Ectodermal cell (in vitro differentiated cells): Measurements from ENCODE around the gene ATXN7L1.

ENCODE experiments used
- H3K27ac ChIP-seq: 2 replicates; pipeline ENCODE4 v1.7.0; 2013; ENCODE audit warnings: mild to moderate bottlenecking, low read depth, low read length; ENCODE audit not compliant: insufficient read depth, poor library complexity, severe bottlenecking
- H3K27me3 ChIP-seq: 2 replicates; pipeline ENCODE4 v1.7.0; 2013; ENCODE audit warnings: mild to moderate bottlenecking, low read length; ENCODE audit not compliant: insufficient read depth, control insufficient read depth, poor library complexity, severe bottlenecking
- H3K36me3 ChIP-seq: one replicate; pipeline ENCODE4 v1.7.0; 2013; ENCODE audit warnings: low read length; ENCODE audit not compliant: control insufficient read depth, insufficient read depth
- H3K4me1 ChIP-seq: one replicate; pipeline ENCODE4 v1.7.0; 2013; ENCODE audit warnings: low read length; ENCODE audit not compliant: control insufficient read depth, insufficient read depth
- H3K4me3 ChIP-seq: 2 replicates; pipeline ENCODE4 v1.7.0; 2013; ENCODE audit warnings: low read depth, low read length, control low read depth; ENCODE audit not compliant: insufficient read depth
- H3K9me3 ChIP-seq: 2 replicates; pipeline ENCODE4 v1.7.0; 2013; ENCODE audit warnings: mild to moderate bottlenecking, low read length, moderate library complexity; ENCODE audit not compliant: control insufficient read depth
- WGBS, 2 experiments: methylation state at CpG; one replicate each; pipeline ENCODE4 v1.1.7; 2013; ENCODE audit warnings: missing lambda C conversion rate in 2 of 2; 5-methylcytosine and 5-hydroxymethylcytosine counted together

Gene ATXN7L1

DNA sequence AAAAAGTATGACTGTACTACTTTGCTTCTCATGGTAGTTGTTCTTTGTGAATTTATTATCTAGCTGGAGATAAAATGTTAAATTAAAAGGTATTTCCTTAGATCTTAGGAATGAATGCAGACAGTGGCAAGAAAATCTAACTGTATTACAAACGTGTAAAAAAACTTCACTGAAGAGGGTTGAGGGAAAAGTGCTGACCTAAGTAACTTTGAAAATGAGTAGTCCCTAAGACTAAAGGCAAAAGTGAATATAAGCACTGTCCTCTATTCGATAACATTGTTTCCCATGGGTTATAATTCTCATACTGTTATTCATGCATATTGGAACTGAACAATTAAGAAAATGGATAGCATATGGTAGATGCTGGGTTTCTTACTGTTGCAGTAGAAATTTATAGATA, 148.4 kb downstream of the ATXN7L1 start:
- H3K27ac ChIP-seq: no peak overlapping the region
- H3K4me1 ChIP-seq: no peaks in the 10 kb centered on the region
- H3K9me3 ChIP-seq: no peaks in the 10 kb centered on the region
- H3K27me3 ChIP-seq: no peaks in the 10 kb centered on the region
- WGBS, 2 experiments: 90 to 98% methylated on average over 2 of the region's 2 CpGs
- no peak overlapping the region for H3K4me3 ChIP-seq
- H3K36me3 ChIP-seq: no peaks in the 10 kb centered on the region

DNA sequence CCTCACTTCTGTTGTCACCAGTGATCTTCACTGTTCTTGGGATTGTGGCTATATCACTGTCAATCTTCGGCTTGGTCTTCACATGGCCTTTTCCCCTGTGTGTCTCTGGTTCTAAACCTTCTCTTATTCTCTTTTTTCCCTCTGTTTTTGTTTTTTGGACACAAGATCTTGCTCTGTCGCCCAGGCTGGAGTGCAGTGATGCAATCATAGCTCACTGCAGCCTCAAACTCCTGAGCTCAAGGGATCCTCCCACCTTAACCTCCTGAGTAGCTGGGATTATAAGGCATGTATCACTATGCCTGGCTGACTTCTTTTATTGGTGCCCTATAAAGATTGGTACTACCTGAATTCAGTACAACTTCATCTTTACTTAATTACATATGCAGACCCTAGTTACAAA, 151.7 kb downstream of the ATXN7L1 start:
- H3K4me3 ChIP-seq: no peak overlapping the region
- no peaks in the 10 kb centered on the region for H3K4me1 ChIP-seq
- no peaks in the 10 kb centered on the region for H3K27me3 ChIP-seq
- H3K27ac ChIP-seq: no peak overlapping the region
- WGBS, 2 experiments: 92 to 96% methylated on average over 2 of the region's 2 CpGs
- H3K36me3 ChIP-seq: no peaks in the 10 kb centered on the region
- H3K9me3 ChIP-seq: no peaks in the 10 kb centered on the region

GRCh38 chr7:105723572-105723971, 152.8 kb downstream of the ATXN7L1 start:
- Histone ChIP-seq H3K9me3 (no peaks in the 10 kb centered on the region), H3K4me3 (no peak overlapping the region), H3K36me3 (no peaks in the 10 kb centered on the region), H3K27ac (no peak overlapping the region), H3K27me3 (no peaks in the 10 kb centered on the region), H3K4me1 (no peaks in the 10 kb centered on the region)
- 62 to 65% methylated on average over 5 of the region's 5 CpGs for WGBS, 2 experiments

- 78 to 79% methylated on average over 5 of the region's 5 CpGs for WGBS, 2 experiments
- H3K4me3 ChIP-seq: no peak overlapping the region
- H3K4me1 ChIP-seq: no peaks in the 10 kb centered on the region
- H3K27ac ChIP-seq: no peak overlapping the region
- no peaks in the 10 kb centered on the region for H3K27me3 ChIP-seq
- H3K36me3 ChIP-seq: no peaks in the 10 kb centered on the region
- H3K9me3 ChIP-seq: no peaks in the 10 kb centered on the region
Measured at GRCh38 chr7:105721571-105722104, 154.8 kb downstream of the ATXN7L1 start.

DNA sequence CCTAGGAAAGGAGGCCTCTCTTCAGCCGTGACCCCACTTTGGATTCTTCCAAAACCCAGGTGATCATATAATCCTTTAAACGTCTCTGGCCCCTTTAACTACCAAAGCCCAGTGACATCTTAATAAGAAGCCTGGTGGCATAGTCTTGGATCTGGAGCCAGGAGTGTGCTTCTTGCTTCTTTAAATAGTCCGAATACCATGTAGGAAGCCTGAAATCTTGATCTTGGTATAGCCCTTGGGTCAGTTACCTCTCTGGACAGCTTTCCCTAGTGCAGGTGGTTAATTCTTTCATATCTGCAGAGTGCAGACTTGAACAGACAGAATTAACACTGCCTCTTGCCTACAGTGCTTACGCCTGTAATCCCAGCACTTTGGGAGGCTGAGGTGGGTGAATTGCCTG, 156.5 kb downstream of the ATXN7L1 start:
- Histone ChIP-seq H3K4me1 (no peaks in the 10 kb centered on the region), H3K27ac (no peak overlapping the region), H3K9me3 (no peaks in the 10 kb centered on the region), H3K36me3 (no peaks in the 10 kb centered on the region), H3K4me3 (no peak overlapping the region), H3K27me3 (no peaks in the 10 kb centered on the region)
- 67 to 78% methylated on average over 4 of the region's 4 CpGs for WGBS, 2 experiments

DNA sequence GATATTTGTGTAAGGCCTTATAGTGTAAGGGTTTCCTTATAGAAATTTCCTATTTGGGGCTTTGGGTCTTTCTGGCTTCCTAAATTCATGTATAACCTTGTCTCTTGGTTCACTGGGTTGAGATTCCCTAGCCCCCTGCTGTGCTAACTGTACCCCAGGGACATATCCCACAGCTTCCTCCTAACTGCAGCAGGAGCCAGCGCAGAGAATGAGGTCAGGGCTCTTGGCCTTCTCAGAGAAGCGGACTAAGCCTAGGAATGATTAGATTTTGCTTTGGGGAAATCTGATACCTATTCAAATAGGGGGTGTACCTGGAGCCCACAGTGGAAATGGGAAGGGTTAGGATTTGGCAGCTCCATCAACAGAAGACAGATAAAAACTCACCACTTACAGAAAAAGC, 157.0 kb downstream of the ATXN7L1 start:
- H3K9me3 ChIP-seq: no peaks in the 10 kb centered on the region
- WGBS, 2 experiments: 66 to 73% methylated on average over 2 of the region's 2 CpGs
- no peaks in the 10 kb centered on the region for H3K27me3 ChIP-seq
- no peak overlapping the region for H3K4me3 ChIP-seq
- no peaks in the 10 kb centered on the region for H3K4me1 ChIP-seq
- no peak overlapping the region for H3K27ac ChIP-seq
- no peaks in the 10 kb centered on the region for H3K36me3 ChIP-seq

- 93% methylated on average over 4 of the region's 4 CpGs for WGBS, 2 experiments
- no peak overlapping the region for H3K27ac ChIP-seq
- H3K27me3 ChIP-seq: no peaks in the 10 kb centered on the region
Measured at GRCh38 chr7:105718511-105718925, 157.9 kb downstream of the ATXN7L1 start.

GRCh38 chr7:105715528-105715927, 160.9 kb downstream of the ATXN7L1 start:
- Histone ChIP-seq H3K4me3 (no peak overlapping the region), H3K36me3 (peaks cover 9% of the 10 kb centered on the region), H3K27ac (no peak overlapping the region), H3K27me3 (no peaks in the 10 kb centered on the region), H3K4me1 (no peaks in the 10 kb centered on the region), H3K9me3 (no peaks in the 10 kb centered on the region)

More at GRCh38 chr7:105718511-105718925, 157.9 kb downstream of the ATXN7L1 start:
- Histone ChIP-seq H3K9me3 (no peaks in the 10 kb centered on the region), H3K36me3 (no peaks in the 10 kb centered on the region), H3K4me1 (no peaks in the 10 kb centered on the region), H3K4me3 (no peak overlapping the region)

DNA sequence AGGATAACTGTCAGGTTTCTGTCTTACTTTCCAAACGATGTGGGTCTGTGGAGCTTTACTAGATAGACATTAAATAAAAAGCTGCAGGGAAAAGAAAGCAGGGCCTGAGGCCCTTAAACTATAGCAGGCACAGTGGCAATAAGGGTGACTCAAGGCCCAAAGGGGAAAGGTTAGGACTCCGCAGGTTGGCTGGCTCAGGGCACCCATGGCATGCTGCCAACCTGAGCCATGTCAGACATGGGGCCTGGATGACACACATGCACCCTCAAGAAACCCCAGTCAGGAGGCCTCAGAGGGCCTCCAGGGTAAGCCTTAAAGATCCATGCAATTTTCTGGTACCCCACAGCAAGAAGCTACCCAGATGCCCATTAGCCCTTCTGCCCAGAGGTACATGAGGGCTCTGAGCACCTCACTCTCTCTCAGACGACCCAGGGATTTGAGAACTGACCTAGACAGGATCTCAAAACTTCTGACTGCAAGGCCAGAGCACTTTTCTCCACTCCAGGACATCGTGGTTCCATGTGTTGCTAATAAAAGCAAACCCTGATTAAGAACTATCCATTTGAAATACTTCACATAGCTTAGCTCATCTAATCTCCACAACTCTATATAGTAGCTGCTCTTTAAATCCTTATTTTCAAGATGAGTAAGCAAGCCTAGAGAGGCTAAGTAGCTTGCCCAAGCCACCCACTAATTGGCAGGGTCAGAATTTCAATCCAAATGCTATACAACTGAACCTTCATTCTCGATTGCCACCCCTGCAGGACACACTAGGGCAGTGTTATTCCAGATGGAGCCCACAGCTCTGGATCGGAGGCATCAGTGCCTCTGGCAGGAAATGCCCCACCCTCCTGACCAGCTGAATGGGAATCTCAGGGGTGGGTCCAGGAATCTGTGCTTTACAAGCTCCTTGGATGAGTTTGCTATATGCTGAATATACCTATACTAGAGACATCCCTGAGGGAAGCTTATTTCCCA, 162.6 kb downstream of the ATXN7L1 start:
- Histone ChIP-seq H3K9me3 (no peaks in the 10 kb centered on the region), H3K36me3 (peaks cover 9% of the 10 kb centered on the region)

DNA sequence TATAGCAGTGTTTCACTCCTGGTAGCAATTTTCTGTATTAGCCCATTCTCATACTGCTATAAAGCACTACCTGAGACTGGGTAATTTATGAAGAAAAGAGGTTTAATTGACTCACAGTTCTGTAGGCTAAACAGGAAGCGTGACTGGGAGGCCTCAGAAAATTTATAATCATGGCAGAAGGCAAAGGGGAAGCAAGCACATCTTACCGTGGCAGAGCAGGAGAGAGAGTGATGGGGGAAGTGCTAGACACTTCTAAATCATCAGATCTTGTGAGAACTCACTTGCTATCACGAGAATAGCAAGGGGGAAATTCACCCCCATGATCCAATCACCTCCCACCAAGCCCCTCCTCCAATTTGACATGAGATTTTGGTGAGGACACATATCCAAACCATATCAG, 163.5 kb downstream of the ATXN7L1 start:
- Histone ChIP-seq H3K27ac (no peak overlapping the region), H3K4me3 (no peak overlapping the region), H3K4me1 (no peaks in the 10 kb centered on the region), H3K36me3 (peaks cover 9% of the 10 kb centered on the region), H3K27me3 (no peaks in the 10 kb centered on the region), H3K9me3 (no peaks in the 10 kb centered on the region)
- WGBS, 2 experiments: 89 to 97% methylated on average over 3 of the region's 3 CpGs

More for the DNA sequence above, 162.6 kb downstream of the ATXN7L1 start:
- WGBS, 2 experiments: 92 to 95% methylated on average over 6 of the region's 6 CpGs
- Histone ChIP-seq H3K27me3 (no peaks in the 10 kb centered on the region), H3K4me3 (no peak overlapping the region), H3K27ac (no peak overlapping the region), H3K4me1 (no peaks in the 10 kb centered on the region)
